SK-N-SH (cell line): ENCODE data around the gene TP53I11.

Experiments
- JUND ChIP-seq: IDR thresholded peaks from 2 replicates; pipeline ENCODE4 v1.4.0; 2012
- NRF1 ChIP-seq: IDR thresholded peaks from 2 replicates; pipeline ENCODE4 v1.6.1; 2012; ENCODE audit warnings: low read depth, mild to moderate bottlenecking, low read length
- RCOR1 ChIP-seq: fragments of 150-350 bp; IDR thresholded peaks from 2 replicates; pipeline ENCODE4 v1.6.1; 2017; ENCODE audit warnings: antibody characterized with exemption, low read length
- RFX5 ChIP-seq: IDR thresholded peaks from 2 replicates; pipeline ENCODE4 v1.6.1; 2012; ENCODE audit warnings: mild to moderate bottlenecking, improper control_type of control experiment, low read length
- TF ChIP-seq, protein P1 (sequence below): fragments of 200-600 bp; sonication (generic); IDR thresholded peaks from 2 replicates; pipeline ENCODE4 v1.6.1; 2017; ENCODE audit warnings: antibody characterized with exemption, mild to moderate bottlenecking, moderate library complexity
- TF ChIP-seq, protein P2 (sequence below): fragments of 150-350 bp; IDR thresholded peaks from 2 replicates; pipeline ENCODE4 v1.6.1; 2017; ENCODE audit warnings: antibody characterized with exemption, low read length, low read depth, borderline replicate concordance
- TF ChIP-seq, protein P3 (sequence below): IDR thresholded peaks from 2 replicates; pipeline ENCODE4; 2012

DNA sequence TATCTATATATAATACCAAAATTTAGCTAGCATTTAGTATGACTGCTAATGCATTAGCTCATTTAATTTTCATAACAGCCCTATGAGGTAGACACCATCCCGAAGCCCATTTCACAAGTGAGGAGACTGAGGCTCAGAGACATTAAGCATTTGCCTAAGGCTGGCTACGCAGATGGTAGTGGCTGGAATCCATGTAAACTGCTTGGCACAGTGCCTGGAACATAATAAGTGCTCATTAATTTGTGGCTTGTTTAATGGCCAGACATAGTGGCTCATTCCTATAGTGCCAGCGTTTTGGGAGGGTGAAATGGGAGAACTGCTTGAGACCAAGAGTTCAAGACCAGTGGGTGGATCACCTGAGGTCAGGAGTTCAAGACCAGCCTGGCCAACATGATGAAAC, 17.8 kb upstream of the TP53I11 start:
- no peak for TF ChIP-seq JUND
- TF ChIP-seq RFX5, result no peak
- TF ChIP-seq, protein P1, sequence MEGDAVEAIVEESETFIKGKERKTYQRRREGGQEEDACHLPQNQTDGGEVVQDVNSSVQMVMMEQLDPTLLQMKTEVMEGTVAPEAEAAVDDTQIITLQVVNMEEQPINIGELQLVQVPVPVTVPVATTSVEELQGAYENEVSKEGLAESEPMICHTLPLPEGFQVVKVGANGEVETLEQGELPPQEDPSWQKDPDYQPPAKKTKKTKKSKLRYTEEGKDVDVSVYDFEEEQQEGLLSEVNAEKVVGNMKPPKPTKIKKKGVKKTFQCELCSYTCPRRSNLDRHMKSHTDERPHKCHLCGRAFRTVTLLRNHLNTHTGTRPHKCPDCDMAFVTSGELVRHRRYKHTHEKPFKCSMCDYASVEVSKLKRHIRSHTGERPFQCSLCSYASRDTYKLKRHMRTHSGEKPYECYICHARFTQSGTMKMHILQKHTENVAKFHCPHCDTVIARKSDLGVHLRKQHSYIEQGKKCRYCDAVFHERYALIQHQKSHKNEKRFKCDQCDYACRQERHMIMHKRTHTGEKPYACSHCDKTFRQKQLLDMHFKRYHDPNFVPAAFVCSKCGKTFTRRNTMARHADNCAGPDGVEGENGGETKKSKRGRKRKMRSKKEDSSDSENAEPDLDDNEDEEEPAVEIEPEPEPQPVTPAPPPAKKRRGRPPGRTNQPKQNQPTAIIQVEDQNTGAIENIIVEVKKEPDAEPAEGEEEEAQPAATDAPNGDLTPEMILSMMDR, result no peak
- TF ChIP-seq, protein P2, sequence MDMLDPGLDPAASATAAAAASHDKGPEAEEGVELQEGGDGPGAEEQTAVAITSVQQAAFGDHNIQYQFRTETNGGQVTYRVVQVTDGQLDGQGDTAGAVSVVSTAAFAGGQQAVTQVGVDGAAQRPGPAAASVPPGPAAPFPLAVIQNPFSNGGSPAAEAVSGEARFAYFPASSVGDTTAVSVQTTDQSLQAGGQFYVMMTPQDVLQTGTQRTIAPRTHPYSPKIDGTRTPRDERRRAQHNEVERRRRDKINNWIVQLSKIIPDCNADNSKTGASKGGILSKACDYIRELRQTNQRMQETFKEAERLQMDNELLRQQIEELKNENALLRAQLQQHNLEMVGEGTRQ, result no peak
- no peak for TF ChIP-seq NRF1
- TF ChIP-seq, protein P3, sequence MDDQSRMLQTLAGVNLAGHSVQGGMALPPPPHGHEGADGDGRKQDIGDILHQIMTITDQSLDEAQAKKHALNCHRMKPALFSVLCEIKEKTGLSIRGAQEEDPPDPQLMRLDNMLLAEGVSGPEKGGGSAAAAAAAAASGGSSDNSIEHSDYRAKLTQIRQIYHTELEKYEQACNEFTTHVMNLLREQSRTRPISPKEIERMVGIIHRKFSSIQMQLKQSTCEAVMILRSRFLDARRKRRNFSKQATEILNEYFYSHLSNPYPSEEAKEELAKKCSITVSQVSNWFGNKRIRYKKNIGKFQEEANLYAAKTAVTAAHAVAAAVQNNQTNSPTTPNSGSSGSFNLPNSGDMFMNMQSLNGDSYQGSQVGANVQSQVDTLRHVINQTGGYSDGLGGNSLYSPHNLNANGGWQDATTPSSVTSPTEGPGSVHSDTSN, result no peak
- no peak; the same call in 1 of the 2 replicates for TF ChIP-seq RCOR1
